GM19324 (cell line): Measurements from ENCODE around the gene SNRPD3.
A peak's percentile ranks its signal among the peaks of the same experiment; 100 is the strongest.
"Not testable (repeated sequence)": the region's sequence is repeated elsewhere in the genome, so short reads cannot be mapped to it uniquely, and the experiment has no call there.

Experiments used
- ATAC-seq: cut with Tn5 transposase; IDR thresholded peaks from one replicate; pipeline ENCODE4 v1.9.1; 2021; ENCODE audit warnings: mild to moderate bottlenecking, moderate library complexity; ENCODE audit not compliant: unreplicated experiment, low FRiP score

The SNRPD3 gene

DNA sequence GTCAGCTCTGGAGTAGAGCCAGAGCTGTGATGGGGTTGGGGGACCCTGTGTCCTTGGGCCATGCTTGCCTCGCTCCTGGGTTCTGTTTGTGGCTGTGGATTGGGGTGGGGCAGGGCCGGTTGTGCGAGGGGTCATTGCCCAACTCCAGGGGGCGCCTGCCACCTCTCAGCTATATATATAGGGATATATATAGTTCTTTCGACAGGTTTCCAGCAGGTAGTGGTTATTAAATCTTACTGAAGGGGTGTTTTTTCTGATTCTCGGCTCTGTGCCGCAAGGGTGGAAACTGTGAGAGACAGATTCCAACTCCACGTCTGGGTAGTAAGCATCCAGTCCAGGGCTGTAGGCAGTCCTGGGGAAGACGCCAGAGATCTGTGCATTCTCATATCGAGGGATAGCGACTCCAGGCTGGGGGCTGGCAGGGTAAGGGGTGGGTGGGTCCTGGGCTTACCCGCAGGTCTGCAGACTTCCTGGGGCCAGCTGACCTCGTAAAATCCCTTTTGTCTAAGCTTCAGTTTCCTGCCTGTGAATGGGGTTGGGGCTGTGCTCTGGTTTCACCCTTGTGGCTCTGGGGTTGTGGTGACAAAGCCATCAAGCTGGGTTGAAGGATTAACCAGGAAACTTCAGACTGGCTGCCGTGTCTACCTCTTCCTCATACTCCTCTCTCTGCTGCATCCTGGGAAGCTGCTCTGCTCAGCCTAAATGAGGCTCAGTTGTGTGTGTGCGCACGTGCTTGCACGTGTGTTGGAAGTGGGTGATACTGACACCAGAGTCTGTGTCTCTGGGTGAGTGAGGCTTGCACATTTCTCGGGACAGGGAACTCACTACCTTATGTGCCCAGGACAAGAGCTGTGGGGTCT is 48.2 kb downstream of the SNRPD3 start:
- ATAC-seq: not testable (repeated sequence)

DNA sequence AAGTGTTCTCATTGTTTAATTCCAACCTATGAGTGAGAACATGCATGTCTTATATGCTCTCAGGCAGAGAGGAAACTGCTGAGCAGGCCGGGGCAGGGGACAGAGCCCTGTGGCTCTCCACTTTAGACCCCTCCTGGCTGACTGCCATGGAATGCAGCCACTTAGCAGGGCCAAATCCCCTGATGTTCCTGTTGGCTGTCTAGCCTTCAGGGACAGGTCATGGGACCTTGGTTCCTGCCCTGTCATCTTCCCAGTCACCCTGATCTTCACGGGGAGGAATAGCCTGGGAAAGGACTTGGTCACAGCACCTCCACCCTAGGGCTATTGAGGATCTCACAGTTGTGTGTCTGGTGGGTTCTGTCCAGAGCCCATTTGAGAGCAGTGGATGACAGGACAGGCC is 50.5 kb downstream of the SNRPD3 start:
- ATAC-seq: not testable (repeated sequence)

DNA sequence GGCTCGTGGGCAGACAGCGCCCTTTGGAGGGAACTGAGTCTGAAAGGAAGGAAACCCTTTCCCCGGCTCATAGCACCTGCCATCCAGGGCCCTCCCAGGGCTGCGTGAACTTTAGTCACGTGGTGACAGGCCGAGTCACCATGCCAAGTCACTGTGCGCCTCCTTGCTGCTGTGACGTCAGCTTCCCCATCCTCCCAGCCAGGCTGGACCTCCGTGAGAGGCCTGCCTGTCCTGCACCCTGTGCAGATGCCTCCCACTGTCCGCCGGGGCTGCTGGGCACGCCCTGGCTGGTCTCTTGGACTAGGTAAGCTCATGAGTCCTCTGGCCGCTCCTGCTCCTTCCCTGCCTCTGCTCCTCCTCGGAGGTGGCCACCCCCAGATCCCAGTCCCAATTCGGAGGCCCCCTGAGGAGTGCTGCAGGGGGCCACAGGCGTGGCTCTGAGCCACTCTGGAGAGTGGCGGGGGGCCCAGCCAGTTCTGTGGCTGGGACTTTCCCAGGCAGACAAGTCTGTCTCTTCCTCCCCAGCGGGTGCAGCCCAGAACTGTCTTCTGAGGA is 51.7 kb downstream of the SNRPD3 start:
- ATAC-seq: peak; percentile 50

DNA sequence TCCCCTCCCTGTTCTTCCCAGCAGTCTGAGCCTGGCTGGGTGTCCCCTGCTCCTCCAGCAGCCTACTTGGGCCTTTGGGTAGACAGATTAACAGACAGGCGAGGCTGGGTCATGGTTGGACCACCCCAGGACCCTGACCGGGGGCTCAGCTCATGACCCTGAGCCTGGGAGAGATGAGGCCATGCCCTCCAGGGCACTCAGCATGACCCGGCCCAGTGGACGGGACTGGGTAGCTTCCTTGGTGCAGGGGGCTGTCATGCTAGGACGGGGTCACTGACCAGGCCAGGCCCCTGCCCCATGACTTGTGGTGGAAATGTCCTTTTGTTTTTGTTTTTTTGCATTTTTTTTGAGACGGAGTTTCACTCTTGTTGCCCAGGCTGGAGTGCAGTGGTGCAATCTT is 52.5 kb downstream of the SNRPD3 start:
- ATAC-seq: not testable (repeated sequence)

DNA sequence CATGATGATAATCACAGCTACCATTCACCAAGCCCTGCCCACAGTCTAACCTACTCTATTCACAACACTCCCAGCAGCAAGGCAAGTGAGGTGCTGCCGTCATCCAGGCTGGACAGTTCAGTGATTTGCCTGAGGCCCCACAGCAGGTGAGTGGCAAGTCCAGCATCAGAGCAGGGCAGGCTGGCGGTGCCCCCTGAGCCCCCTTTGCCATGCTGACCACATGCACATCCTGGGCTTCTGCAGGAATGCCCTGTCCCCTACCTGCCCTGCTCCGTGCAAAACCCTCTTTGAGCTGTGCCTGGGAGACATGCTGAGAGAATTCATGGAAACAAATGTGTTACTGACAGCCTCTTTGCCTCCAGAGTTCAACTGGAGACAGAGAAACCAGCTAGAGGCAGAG is 54.1 kb downstream of the SNRPD3 start:
- not testable (repeated sequence) for ATAC-seq

DNA sequence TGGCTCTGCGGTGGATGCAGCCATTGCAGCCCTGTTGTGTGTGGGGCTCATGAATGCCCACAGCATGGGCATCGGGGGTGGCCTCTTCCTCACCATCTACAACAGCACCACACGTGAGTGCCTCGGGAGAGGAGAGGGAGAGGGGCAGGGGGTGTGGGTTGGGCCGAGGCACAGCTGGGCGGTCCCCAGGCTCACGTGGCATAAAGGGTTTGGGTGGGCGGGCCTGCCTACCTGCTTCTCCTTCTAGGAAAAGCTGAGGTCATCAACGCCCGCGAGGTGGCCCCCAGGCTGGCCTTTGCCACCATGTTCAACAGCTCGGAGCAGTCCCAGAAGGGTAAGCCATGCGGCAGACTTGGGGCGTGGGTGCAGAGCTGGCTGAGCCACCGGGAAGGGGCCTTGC is 59.0 kb downstream of the SNRPD3 start:
- not testable (repeated sequence) for ATAC-seq

DNA sequence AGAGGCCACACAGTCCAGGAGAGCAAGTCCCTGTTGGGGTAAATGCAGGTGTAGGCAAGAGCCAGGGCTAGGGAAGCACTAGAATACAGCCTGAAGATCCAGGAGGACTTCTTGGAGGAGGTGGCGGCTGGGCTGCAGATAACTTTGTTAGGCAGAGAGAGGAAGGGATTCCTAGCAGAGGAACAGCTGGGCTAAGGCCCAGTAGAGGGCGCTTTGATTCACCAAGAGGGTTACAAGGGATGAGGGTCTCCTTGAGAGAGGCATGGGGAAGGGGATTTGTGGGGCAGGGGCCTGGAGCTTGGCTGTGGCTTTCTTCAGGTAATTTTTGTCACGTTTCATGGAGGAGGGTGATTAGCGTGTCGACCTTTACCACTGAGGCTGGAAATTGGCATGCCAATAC is 65.4 kb downstream of the SNRPD3 start:
- not testable (repeated sequence) for ATAC-seq

DNA sequence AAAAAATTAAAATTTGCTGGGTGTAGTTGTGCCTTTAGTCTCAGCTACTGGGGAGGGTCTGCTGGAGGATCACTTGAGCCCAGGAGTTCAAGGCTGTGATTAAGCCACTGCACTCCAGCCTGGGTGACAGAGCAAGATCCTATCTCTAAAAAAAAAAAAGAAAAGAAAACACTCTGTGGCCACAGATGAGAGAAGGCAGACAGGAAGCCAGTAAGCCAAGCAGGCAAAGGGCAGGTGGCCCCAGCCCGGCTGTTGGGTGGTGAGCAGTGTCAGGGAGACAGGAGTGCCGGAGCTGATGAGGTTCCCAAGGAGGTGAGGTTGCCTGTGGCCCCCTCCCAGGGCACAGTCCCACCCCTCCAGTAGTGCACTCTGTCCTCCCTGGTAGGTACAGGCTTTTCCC is 66.8 kb downstream of the SNRPD3 start:
- not testable (repeated sequence) for ATAC-seq
